IPS-NIHi11 (cell line): ENCODE results near the gene ADCY1.
"Not testable (repeated sequence)": the region's sequence is repeated elsewhere in the genome, so short reads cannot be mapped to it uniquely, and the experiment has no call there.

Source experiments
- DNase-seq: peaks from one replicate; pipeline ENCODE4 v3.0.0; 2012; ENCODE audit warnings: mixed read lengths, low spot score

The ADCY1 gene

GRCh38 chr7:45712872-45713668 lies 138.9 kb downstream of the ADCY1 start:
- DNase-seq: no peak

GRCh38 chr7:45713669-45714520 lies 139.7 kb downstream of the ADCY1 start:
- DNase-seq: no peak

DNA sequence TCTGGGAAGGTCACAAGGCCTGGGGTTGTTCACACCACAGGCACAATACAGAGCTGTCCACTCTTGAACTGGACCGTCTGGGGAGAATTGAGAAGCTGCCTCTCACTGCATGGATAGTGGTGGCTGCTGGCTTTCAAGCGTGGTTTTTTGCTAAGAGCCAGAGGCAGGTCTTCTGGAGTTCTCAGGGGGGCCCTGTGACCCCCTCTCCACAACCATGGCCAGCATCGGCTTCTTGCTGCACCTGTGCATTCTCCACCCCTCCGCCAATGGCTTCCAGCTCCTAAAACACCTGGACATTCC lies 140.3 kb downstream of the ADCY1 start:
- no peak for DNase-seq

DNA sequence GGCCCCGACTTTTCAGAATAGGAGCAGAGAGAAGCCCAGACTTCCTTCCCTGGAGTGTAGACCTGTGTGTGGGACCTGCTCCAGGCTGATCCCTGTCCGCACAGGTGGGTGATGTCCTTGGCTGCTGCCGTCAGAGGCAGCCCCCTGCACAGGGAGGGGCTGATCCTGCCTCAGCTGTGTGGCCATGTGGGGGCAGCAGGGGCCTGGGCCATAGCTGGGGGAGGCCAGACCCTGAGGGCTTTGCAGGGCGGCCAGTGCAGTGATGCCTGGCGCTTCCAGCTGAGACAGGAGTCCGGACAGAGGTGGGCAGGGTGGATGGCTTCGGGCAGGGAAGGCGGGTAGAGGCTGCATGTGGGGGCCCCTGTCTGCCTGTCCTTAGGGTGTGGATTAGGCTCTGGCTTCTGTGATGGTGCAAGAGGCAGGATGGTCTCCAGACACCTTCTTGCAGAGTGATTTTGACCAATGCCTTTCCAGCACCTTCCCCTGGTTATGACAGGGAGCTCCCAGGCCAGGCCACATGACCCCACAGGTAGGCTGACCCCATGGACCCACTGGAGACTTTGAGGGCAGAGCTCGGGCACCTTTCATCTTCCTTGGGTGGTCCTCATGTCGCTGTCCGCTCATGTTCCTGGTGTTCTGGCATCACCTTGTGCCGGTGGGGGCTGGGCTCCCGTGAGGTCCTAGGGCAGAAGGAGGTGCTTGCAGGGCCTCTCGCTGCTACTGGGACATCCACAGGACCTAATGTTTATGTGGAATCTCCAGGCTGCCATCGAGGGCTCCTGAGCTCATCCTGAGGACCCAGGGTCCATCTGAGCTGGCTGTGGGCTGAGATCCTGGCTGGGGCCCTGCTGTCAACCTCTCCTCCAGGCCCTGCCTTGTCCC lies 141.5 kb downstream of the ADCY1 start:
- no peak for DNase-seq

GRCh38 chr7:45716380-45717203 lies 142.4 kb downstream of the ADCY1 start:
- no peak for DNase-seq

DNA sequence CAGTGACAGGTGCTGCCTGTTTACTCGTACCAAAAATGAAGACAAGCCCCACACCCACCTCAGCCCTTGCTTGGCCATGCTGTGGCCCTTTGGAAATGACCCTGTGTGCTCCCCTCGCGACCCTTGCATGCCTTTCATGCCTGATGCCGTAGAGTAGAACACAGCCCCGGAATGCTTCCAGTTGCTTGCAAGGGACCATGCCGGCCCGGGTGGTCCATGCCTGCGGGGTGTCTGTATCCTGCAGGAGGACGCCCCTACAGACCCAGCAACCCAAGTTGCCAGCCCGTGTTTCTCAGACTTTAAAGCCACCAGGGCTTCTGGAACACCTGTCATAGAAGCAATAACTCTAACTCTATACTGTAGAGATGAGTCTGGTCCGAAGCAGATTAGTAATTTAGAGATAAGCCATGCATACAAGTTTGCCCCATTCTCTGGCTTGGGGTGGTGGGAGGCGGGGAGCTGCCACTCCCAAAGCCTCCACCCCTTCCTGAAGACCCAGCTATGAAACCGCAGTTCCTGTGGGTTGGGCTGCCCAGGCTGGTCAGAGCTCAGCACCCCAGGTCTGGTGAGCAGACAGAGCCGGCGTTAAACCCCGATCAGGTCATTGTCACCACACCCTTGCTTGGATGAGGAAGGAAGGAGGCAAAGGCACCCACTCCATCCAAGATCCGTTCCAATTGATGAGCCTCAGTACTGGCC lies 143.5 kb downstream of the ADCY1 start:
- no peak for DNase-seq

DNA sequence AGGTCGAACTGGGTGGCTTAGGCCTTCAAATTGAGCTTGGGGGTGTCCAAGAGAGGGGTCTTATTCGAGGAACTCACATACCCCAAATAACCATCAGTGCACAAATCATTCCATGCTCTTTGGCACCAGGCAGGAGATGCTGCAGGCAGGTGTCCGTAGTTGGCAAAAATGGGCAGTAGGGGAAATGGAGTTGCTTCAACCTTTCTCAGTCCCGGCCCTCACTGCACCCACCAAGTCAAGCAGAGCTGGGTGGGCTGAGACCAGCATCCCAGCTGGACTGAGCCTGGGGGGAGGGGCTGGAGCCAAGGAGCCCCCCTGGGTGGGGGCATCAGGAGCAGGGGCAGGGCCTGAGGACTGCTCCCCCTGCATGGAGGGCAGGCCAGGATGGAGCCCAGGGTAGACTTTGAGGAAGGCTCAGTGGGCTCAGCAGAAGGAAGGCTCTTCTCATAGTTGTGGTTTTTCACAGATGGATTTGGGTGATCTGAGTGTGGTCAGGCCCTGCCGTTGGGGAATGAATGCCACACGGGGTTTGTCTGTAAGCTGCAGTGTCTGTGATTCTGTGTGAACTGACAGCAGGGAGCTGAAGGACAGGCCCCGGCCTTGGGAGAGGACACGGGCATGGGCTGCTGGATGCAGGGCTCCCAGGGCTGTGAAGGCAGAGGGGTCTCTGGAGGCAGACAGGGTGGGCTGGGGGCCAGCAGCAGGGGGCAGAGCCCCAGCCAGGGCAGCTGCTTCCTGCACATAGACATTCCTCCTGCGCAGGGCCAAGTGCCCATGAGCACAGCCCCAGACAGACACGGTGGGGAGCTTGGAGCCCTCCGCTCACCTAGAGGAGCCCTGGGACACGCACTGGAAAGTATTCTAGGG lies 144.5 kb downstream of the ADCY1 start:
- DNase-seq: no peak

DNA sequence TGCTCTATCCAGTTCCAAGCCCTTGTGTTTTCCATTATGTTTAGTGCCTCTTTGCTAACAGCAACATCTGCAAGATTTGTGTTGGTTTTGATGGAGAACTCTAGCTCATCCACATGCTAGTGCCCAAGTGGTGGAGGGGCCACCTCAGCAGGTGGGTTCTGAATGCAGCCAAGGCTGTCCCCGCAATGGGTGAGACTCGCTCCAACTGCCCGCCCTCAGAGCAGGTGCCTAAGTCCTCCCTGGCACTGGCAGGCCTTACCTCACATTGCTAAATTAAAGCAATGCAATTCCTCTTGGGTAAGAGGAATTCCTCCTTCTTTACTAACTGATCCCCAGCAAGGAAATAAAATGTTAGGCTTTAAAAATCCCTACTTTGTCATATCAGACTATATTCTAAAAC lies 146.8 kb downstream of the ADCY1 start:
- DNase-seq: peak; percentile 2

- DNase-seq: peak; percentile 17
Observed at GRCh38 chr7:45721686-45722598, 147.8 kb downstream of the ADCY1 start.

DNA sequence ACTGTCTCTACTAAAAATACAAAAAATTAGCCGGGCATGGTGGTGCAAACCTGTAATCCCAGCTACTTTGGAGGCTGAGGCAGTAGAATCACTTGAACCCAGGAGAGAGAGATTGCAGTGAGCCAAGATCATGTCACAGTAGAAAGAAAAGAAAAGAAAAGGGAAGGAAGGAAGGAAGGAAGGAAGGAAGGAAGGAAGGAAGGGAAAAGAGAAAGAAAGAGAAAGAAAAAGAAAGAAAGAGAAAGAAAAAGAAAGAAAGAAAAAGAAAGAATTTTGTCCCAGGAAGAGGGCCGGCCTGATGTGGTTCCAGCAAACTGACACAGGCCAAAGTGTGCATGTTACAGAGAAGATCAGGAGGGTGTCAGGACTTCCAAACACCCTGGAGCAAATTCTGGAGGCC lies 151.1 kb downstream of the ADCY1 start:
- DNase-seq: not testable (repeated sequence)

GRCh38 chr7:45726883-45727282 lies 152.7 kb downstream of the ADCY1 start:
- no peak for DNase-seq

DNA sequence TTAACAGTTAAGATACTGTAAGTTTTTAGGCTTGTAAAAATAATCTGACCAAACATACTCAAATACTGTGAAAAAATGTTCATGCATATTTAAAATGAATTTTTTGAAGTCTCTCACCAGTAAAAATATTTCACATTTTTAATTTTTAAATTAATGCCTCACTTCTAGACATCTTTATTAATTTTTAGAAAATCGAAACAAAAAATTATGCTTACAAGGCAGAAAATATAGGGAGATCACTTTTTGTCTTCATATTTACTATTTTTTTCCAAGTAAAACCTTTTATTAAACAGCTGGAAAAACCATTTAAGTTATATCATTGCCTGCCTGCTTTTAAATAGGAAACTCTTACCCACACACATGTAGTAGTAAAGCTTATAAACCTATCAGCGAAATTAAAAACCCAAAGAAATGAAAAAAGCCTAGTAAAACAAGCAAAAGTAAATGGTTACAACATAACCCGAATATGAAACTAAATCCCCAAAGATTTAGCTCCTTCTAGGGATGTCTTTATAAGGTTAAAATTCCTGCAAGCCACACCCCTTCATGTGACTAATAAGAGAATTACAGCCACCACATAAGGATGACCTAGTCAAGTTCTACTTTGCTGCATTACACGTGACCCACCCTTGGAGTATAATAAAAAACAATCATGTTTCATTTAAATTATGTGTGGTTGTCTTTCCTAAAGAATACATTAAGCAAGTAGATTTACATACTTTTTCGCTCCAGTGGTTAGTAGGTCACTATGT lies 157.7 kb downstream of the ADCY1 start:
- DNase-seq: not testable (repeated sequence)

- DNase-seq: not testable (repeated sequence)
Observed at GRCh38 chr7:45738920-45739319, 164.8 kb downstream of the ADCY1 start.

DNA sequence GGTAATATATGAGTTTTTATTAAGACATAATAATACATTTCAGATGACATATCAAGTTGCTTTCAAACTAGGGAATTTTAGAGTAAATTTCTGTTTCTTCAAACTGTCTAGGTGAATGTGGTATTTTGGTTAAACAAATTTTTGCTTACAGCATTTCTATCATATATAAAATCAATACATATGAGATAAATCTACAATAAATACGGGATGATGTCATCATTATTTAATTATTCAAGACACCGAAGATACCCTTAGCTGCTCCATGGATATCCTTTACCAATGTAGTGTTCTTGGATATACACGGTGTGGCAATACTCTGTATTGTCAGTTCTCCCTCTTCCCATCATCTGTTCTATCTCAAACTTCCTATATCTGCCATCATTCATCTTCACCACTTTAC lies 166.4 kb downstream of the ADCY1 start:
- not testable (repeated sequence) for DNase-seq

GRCh38 chr7:45748976-45749375 lies 174.8 kb downstream of the ADCY1 start:
- DNase-seq: not testable (repeated sequence)

DNA sequence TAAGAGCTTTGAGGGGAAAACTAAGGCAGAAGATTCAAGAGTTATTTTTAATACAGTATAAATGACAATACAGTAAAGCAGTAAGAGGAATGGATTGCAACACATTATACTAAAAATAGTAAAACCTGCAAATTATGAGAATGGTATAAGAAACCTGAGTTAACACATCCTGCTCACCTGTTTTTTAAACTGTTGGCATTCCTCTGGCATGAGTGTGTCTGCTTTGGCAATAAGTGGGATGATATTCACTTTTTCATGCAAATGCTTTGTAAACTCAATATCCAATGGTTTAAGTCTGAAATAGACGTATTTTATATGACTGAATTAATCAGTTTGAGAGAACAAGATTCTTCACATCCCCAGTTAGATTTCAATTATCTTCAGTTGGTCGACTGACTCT lies 177.2 kb downstream of the ADCY1 start:
- DNase-seq: not testable (repeated sequence)

- not testable (repeated sequence) for DNase-seq
Observed at GRCh38 chr7:45756333-45756732, 182.2 kb downstream of the ADCY1 start.

GRCh38 chr7:45756757-45757156 lies 182.6 kb downstream of the ADCY1 start:
- not testable (repeated sequence) for DNase-seq
